DOHH2 (cell line): ENCODE data around the gene CFTR.

Source experiments
- EZH2phosphoT487 ChIP-seq: fragments of 200-600 bp; sonication (generic); IDR thresholded peaks from 2 replicates; pipeline ENCODE4 v1.6.1; 2017; ENCODE audit warnings: borderline replicate concordance, mild to moderate bottlenecking, antibody characterized with exemption, low read length, moderate library complexity, mixed read lengths
- TF ChIP-seq, protein P1 (sequence below): fragments of 200-600 bp; sonication (generic); IDR thresholded peaks from one replicate; pipeline ENCODE4 v1.5.1; 2014; ENCODE audit warnings: antibody characterized with exemption, mild to moderate bottlenecking, low read depth, low read length; ENCODE audit not compliant: poor library complexity, severe bottlenecking

DNA sequence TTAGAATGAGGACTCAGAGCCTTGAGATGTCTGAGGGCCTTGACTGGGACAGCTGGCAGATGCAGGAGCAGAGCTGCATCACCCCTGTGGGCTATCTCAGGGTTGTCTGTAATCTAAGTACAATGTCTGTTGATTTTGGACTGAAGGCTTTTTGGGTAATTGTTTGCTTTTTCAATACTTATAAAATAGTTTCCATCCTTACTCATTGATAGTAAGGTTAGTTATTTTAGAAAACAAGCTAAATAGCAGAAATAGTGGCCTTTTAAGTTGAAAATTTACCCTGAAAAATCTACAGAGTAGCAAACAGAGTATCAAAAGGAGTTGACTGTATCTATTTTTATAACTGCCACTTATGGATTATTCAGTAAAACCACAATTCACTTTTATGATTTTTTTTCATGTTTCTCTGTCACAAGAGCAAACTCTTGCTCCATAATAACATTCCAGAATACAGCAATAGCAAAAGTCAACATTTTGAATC lies 179.7 kb downstream of the CFTR start:
- TF ChIP-seq, protein P1, sequence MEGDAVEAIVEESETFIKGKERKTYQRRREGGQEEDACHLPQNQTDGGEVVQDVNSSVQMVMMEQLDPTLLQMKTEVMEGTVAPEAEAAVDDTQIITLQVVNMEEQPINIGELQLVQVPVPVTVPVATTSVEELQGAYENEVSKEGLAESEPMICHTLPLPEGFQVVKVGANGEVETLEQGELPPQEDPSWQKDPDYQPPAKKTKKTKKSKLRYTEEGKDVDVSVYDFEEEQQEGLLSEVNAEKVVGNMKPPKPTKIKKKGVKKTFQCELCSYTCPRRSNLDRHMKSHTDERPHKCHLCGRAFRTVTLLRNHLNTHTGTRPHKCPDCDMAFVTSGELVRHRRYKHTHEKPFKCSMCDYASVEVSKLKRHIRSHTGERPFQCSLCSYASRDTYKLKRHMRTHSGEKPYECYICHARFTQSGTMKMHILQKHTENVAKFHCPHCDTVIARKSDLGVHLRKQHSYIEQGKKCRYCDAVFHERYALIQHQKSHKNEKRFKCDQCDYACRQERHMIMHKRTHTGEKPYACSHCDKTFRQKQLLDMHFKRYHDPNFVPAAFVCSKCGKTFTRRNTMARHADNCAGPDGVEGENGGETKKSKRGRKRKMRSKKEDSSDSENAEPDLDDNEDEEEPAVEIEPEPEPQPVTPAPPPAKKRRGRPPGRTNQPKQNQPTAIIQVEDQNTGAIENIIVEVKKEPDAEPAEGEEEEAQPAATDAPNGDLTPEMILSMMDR: no peak
- no peak for TF ChIP-seq EZH2phosphoT487
